HEK293T (cell line): ENCODE data around the gene USP22.

Source experiments
- ARNT ChIP-seq: fragments of 450-650 bp; IDR thresholded peaks from 2 replicates; pipeline ENCODE4 v1.6.1; 2017; ENCODE audit warnings: mild to moderate bottlenecking
- BHLHE40 ChIP-seq: fragments of 450-650 bp; IDR thresholded peaks from 2 replicates; pipeline ENCODE4 v1.6.1; 2016; ENCODE audit warnings: mild to moderate bottlenecking, moderate library complexity, borderline replicate concordance
- ELF4 ChIP-seq: fragments of 450-650 bp; IDR thresholded peaks from 2 replicates; pipeline ENCODE4 v1.6.1; 2017; ENCODE audit warnings: antibody characterized with exemption
- FOXA1 ChIP-seq: fragments of 450-650 bp; IDR thresholded peaks from 2 replicates; pipeline ENCODE4 v1.6.1; 2016; ENCODE audit warnings: mild to moderate bottlenecking
- FOXM1 ChIP-seq: fragments of 450-650 bp; IDR thresholded peaks from 2 replicates; pipeline ENCODE4 v1.6.1; 2017; ENCODE audit warnings: mild to moderate bottlenecking, borderline replicate concordance
- HDGF ChIP-seq: fragments of 450-650 bp; IDR thresholded peaks from 2 replicates; pipeline ENCODE4 v1.6.1; 2017; ENCODE audit warnings: antibody characterized with exemption, borderline replicate concordance
- L3MBTL2 ChIP-seq: fragments of 450-650 bp; conservative IDR thresholded peaks from 2 replicates; pipeline ENCODE4 v1.6.1; 2016; ENCODE audit warnings: mild to moderate bottlenecking
- NFRKB ChIP-seq: fragments of 450-650 bp; IDR thresholded peaks from 2 replicates; pipeline ENCODE4 v1.6.1; 2016; ENCODE audit warnings: mild to moderate bottlenecking, moderate library complexity
- SP1 ChIP-seq: fragments of 450-650 bp; IDR thresholded peaks from 2 replicates; pipeline ENCODE4 v1.6.1; 2017
- TARDBP ChIP-seq: fragments of 450-650 bp; IDR thresholded peaks from 2 replicates; pipeline ENCODE4 v1.6.1; 2016

DNA sequence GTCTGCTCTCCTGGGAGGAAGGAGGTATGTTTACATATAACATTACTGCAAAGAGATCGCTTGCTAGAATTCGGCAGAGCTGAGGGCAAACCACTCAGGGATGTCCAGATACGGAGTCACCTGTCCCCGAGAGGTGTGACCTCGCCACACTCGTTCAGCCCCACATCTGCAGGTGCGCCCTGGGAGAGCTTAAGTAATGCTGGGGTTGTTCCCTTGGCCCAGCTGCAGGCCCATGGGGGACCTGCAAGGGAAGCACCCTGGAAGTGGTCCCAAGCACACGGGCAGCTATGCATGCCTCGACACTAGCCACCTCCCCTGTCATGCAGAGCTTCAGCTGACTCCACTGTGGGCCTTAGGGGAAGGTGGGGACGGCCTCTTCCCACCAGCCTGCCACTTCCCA lies 22.2 kb downstream of the USP22 start:
- TF ChIP-seq FOXA1 (no peak), NFRKB (no peak), L3MBTL2 (no peak), ELF4 (no peak), SP1 (no peak), ARNT (no peak), BHLHE40 (no peak), HDGF (no peak), FOXM1 (no peak), TARDBP (no peak)
